Astrocyte (in vitro differentiated cells and primary cell): ENCODE measurements around the gene SHROOM3. TPM values are rescaled to one million over a fixed set of nuclear protein-coding genes. Genes with fewer than 3 reads are reported as not detected.

Experiments used
- DNase-seq: peaks from one replicate; pipeline ENCODE4 v3.0.0-alpha.2; 2010; ENCODE audit warnings: low read depth
- FAIRE-seq: peaks from 2 replicates; lab custom pipeline; 2011; peaks lifted over from hg19 to GRCh38; lab: Jason Lieb, UNC
- H2AFZ ChIP-seq: 2 replicates; pipeline ENCODE4 v1.6.0; 2012; ENCODE audit warnings: low read depth, low read length, inconsistent platforms
- H3K27ac ChIP-seq: 2 replicates; pipeline ENCODE4 v1.5.1; 2011; ENCODE audit warnings: low read depth, low read length, inconsistent platforms
- H3K27me3 ChIP-seq: 2 replicates; pipeline ENCODE4 v1.6.0; 2011; ENCODE audit warnings: low read length, inconsistent platforms; ENCODE audit not compliant: insufficient read depth
- H3K36me3 ChIP-seq: 2 replicates; pipeline ENCODE4 v1.5.1; 2011; ENCODE audit warnings: low read length, inconsistent platforms; ENCODE audit not compliant: insufficient read depth
- H3K4me1 ChIP-seq: 2 replicates; pipeline ENCODE4 v1.5.1; 2011; ENCODE audit warnings: low read length, inconsistent platforms; ENCODE audit not compliant: insufficient read depth
- H3K4me2 ChIP-seq: 2 replicates; pipeline ENCODE4 v1.6.0; 2012; ENCODE audit warnings: low read length, inconsistent platforms
- H3K4me3 ChIP-seq: 2 replicates; pipeline ENCODE4 v1.5.1; 2011; ENCODE audit warnings: low read depth, mild to moderate bottlenecking, low read length, inconsistent platforms; ENCODE audit not compliant: insufficient read depth
- H3K79me2 ChIP-seq: 2 replicates; pipeline ENCODE4 v1.6.0; 2012; ENCODE audit warnings: mild to moderate bottlenecking, low read length, inconsistent platforms; ENCODE audit not compliant: insufficient read depth
- H3K9ac ChIP-seq: 2 replicates; pipeline ENCODE4 v1.6.0; 2012; ENCODE audit warnings: mild to moderate bottlenecking, low read length, inconsistent platforms
- H3K9me3 ChIP-seq: 2 replicates; pipeline ENCODE4 v1.5.1; 2012; ENCODE audit warnings: low read depth, mild to moderate bottlenecking, low read length, inconsistent platforms; ENCODE audit not compliant: insufficient read depth
- H4K20me1 ChIP-seq: 2 replicates; pipeline ENCODE4 v1.6.0; 2012; ENCODE audit warnings: low read length, inconsistent platforms; ENCODE audit not compliant: insufficient read depth
- H3K27ac Mint-ChIP-seq: one replicate; pipeline ENCODE4 v1.8.0; 2021; ENCODE audit warnings: mild to moderate bottlenecking, mixed read lengths; ENCODE audit not compliant: unreplicated experiment
- H3K27me3 Mint-ChIP-seq: one replicate; pipeline ENCODE4 v1.8.0; 2021; ENCODE audit warnings: low read depth, mixed read lengths; ENCODE audit not compliant: unreplicated experiment
- H3K36me3 Mint-ChIP-seq: one replicate; pipeline ENCODE4 v1.8.0; 2021; ENCODE audit warnings: low read depth, mixed read lengths; ENCODE audit not compliant: unreplicated experiment
- H3K4me1 Mint-ChIP-seq: one replicate; pipeline ENCODE4 v1.8.0; 2021; ENCODE audit warnings: low read depth, mixed read lengths; ENCODE audit not compliant: unreplicated experiment
- H3K4me3 Mint-ChIP-seq: one replicate; pipeline ENCODE4 v1.8.0; 2021; ENCODE audit warnings: mild to moderate bottlenecking, moderate library complexity, mixed read lengths; ENCODE audit not compliant: unreplicated experiment
- H3K9me3 Mint-ChIP-seq: one replicate; pipeline ENCODE4 v1.8.0; 2021; ENCODE audit warnings: mild to moderate bottlenecking, mixed read lengths; ENCODE audit not compliant: unreplicated experiment
- CTCF ChIP-seq: IDR thresholded peaks from 2 replicates; pipeline ENCODE4 v1.5.1; 2011; ENCODE audit warnings: low read depth, mild to moderate bottlenecking, inconsistent platforms, low read length, moderate library complexity; ENCODE audit not compliant: insufficient read depth
- EZH2 ChIP-seq: IDR thresholded peaks from 2 replicates; pipeline ENCODE4 v1.6.1; 2012; ENCODE audit warnings: mild to moderate bottlenecking, low read length, inconsistent platforms; ENCODE audit not compliant: insufficient read depth
- total RNA-seq: library from RNA; stranded (reverse); gene quantifications from 2 replicates; pipeline ENCODE4 v1.2.1, GENCODE V29; 2021

SHROOM3 gene
- total RNA-seq, 1 donor from 2014 or later: 64.6 TPM

GRCh38 chr4:76752861-76753501 lies 318.0 kb downstream of the SHROOM3 start:
- Mint-ChIP-seq H3K4me1 (peaks cover 83% of the 10 kb centered on the region), H3K27ac (peak overlapping the region; percentile 98), H3K36me3 (peaks cover 17% of the 10 kb centered on the region), H3K27me3 (no peaks in the 10 kb centered on the region), H3K9me3 (no peaks in the 10 kb centered on the region), H3K4me3 (no peak overlapping the region)
- Histone ChIP-seq H3K9ac (peak overlapping the region; percentile 84), H3K36me3 (peaks cover 3% of the 10 kb centered on the region), H3K9me3 (no peaks in the 10 kb centered on the region), H3K4me1 (peaks cover 33% of the 10 kb centered on the region), H3K27me3 (no peaks in the 10 kb centered on the region), H3K4me2 (peak overlapping the region; percentile 82), H4K20me1 (no peaks in the 10 kb centered on the region), H3K27ac (peak overlapping the region; percentile 97), H2AFZ (no peak overlapping the region), H3K79me2 (no peaks in the 10 kb centered on the region), H3K4me3 (peak overlapping the region; percentile 47)
- FAIRE-seq (peak; percentile 100), DNase-seq (peak; percentile 99)
- no peak for TF ChIP-seq EZH2
- TF ChIP-seq CTCF: no peak

GRCh38 chr4:76753814-76754213 lies 318.8 kb downstream of the SHROOM3 start:
- H3K36me3 Mint-ChIP-seq: peaks cover 17% of the 10 kb centered on the region
- FAIRE-seq (peak; percentile 98), DNase-seq (peak; percentile 95)
- no peak overlapping the region for H3K4me3 Mint-ChIP-seq
- H3K9me3 ChIP-seq: no peaks in the 10 kb centered on the region
- no peak for TF ChIP-seq EZH2
- no peak for TF ChIP-seq CTCF
- peaks cover 3% of the 10 kb centered on the region for H3K36me3 ChIP-seq
- peak overlapping the region; percentile 97 for H3K27ac ChIP-seq
- H4K20me1 ChIP-seq: no peaks in the 10 kb centered on the region
- H3K9ac ChIP-seq: peak overlapping the region; percentile 84
- H2AFZ ChIP-seq: no peak overlapping the region
- peak overlapping the region; percentile 47 for H3K4me3 ChIP-seq
- no peaks in the 10 kb centered on the region for H3K9me3 Mint-ChIP-seq
- H3K27me3 Mint-ChIP-seq: no peaks in the 10 kb centered on the region
- H3K79me2 ChIP-seq: no peaks in the 10 kb centered on the region
- peak overlapping the region; percentile 82 for H3K4me2 ChIP-seq
- H3K27me3 ChIP-seq: no peaks in the 10 kb centered on the region
- H3K27ac Mint-ChIP-seq: peak overlapping the region; percentile 98
- peaks cover 82% of the 10 kb centered on the region for H3K4me1 Mint-ChIP-seq
- peaks cover 38% of the 10 kb centered on the region for H3K4me1 ChIP-seq

GRCh38 chr4:76754439-76754838 lies 319.4 kb downstream of the SHROOM3 start:
- no peak for FAIRE-seq
- Histone ChIP-seq H3K27ac (peak overlapping the region; percentile 97), H3K4me3 (peak overlapping the region; percentile 32), H3K9ac (peak overlapping the region; percentile 84), H3K79me2 (no peaks in the 10 kb centered on the region), H3K36me3 (peaks cover 3% of the 10 kb centered on the region), H3K4me1 (peaks cover 42% of the 10 kb centered on the region), H3K27me3 (no peaks in the 10 kb centered on the region), H3K4me2 (peak overlapping the region; percentile 82), H2AFZ (no peak overlapping the region), H4K20me1 (no peaks in the 10 kb centered on the region), H3K9me3 (no peaks in the 10 kb centered on the region)
- no peaks in the 10 kb centered on the region for H3K9me3 Mint-ChIP-seq
- TF ChIP-seq EZH2 (no peak), CTCF (no peak)
- H3K4me1 Mint-ChIP-seq: peaks cover 83% of the 10 kb centered on the region
- no peaks in the 10 kb centered on the region for H3K27me3 Mint-ChIP-seq
- no peak for DNase-seq
- H3K4me3 Mint-ChIP-seq: no peak overlapping the region
- peaks cover 17% of the 10 kb centered on the region for H3K36me3 Mint-ChIP-seq
- peak overlapping the region; percentile 98 for H3K27ac Mint-ChIP-seq
